Muscle of leg (tissue), 11 donors: ENCODE results near the gene TRIP13. TPM values are rescaled to one million over a fixed set of nuclear protein-coding genes. Genes with fewer than 3 reads are reported as not detected.

Experiments
- DNase-seq: peaks from one replicate; pipeline ENCODE4 v3.0.0; 2013
- H3K27ac ChIP-seq: one replicate; pipeline ENCODE4 v1.5.1; 2013; ENCODE audit warnings: mild to moderate bottlenecking, low read length, control low read depth
- H3K27me3 ChIP-seq: one replicate; pipeline ENCODE4 v1.6.1; 2013; ENCODE audit warnings: low read length; ENCODE audit not compliant: control insufficient read depth, insufficient read depth
- H3K36me3 ChIP-seq: one replicate; pipeline ENCODE4 v1.6.1; 2013; ENCODE audit warnings: low read length; ENCODE audit not compliant: control insufficient read depth, insufficient read depth
- H3K4me1 ChIP-seq: one replicate; pipeline ENCODE4 v1.6.1; 2013; ENCODE audit warnings: low read length; ENCODE audit not compliant: control insufficient read depth, insufficient read depth
- H3K4me3 ChIP-seq: one replicate; pipeline ENCODE4 v1.5.1; 2013; ENCODE audit warnings: low read length, control low read depth
- H3K9me3 ChIP-seq: replicated peaks from 2 replicates; pipeline ENCODE4 v1.6.1; 2013; ENCODE audit warnings: low read depth, low read length; ENCODE audit not compliant: control insufficient read depth
- WGBS: methylation state at CpG from one replicate; pipeline ENCODE4 v1.1.5; 2013; ENCODE audit warnings: missing lambda C conversion rate; ENCODE audit not compliant: insufficient coverage; 5-methylcytosine and 5-hydroxymethylcytosine counted together
- polyA plus RNA-seq, 8 donors: library from polyadenylated mRNA; unstranded; fragments of 120-200 nt; gene quantifications; one replicate each; pipeline versions ENCODE4 v1.2.1 to v1.2.3, GENCODE V29; 2013; ENCODE audit warnings: inconsistent platforms in 1 of 8, low replicate concordance in 1 of 8; ENCODE audit not compliant: insufficient read length in 8 of 8, insufficient read depth in 1 of 8
- total RNA-seq: library from RNA; stranded (reverse); fragments of 120-200 nt; gene quantifications from one replicate; pipeline ENCODE4 v1.2.4, GENCODE V29; 2013

Gene TRIP13
- total and polyA plus RNA-seq, 9 donors: 5.7 to 10.8 (median 8.1) TPM

DNA sequence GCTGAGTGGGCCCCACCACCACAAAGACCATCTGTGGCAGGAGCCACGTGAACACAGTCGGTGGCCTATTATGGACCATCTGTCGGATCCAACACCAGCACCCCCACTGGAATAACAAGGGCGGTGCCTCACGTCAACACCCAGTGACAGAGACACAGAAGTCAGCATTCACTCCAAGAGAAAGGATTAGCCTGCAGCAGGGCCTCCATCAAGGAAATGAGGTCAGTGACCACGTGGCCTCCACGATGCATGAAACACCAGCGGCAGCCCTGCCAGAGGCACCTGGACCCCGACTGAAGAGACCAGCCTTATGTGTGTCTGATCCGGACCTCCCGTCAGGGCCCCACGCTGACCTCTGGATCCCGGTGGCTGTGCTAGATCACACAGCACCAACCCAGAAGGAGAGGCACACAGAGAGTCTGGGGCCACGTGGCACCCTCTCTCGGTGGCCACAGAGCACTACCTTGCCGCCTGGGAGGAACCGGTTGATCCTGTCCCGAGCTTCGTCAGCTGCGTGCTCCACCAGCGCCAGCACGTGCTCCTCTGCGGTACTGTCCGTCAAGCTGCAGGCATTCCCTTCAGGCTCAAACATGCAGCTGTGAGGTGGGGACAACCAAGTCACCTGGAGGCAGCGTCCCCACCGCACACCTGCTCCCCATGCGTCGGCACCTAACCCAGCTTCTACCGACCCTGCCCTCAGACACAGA is 9.1 kb upstream of the TRIP13 start:
- Histone ChIP-seq H3K27me3 (no peaks in the 10 kb centered on the region), H3K4me3 (no peak overlapping the region), H3K27ac (no peak overlapping the region), H3K9me3 (no peaks in the 10 kb centered on the region), H3K4me1 (no peaks in the 10 kb centered on the region), H3K36me3 (peaks cover 81% of the 10 kb centered on the region)
- no peak for DNase-seq
- 94% methylated on average over 25 of the region's 29 CpGs for WGBS

DNA sequence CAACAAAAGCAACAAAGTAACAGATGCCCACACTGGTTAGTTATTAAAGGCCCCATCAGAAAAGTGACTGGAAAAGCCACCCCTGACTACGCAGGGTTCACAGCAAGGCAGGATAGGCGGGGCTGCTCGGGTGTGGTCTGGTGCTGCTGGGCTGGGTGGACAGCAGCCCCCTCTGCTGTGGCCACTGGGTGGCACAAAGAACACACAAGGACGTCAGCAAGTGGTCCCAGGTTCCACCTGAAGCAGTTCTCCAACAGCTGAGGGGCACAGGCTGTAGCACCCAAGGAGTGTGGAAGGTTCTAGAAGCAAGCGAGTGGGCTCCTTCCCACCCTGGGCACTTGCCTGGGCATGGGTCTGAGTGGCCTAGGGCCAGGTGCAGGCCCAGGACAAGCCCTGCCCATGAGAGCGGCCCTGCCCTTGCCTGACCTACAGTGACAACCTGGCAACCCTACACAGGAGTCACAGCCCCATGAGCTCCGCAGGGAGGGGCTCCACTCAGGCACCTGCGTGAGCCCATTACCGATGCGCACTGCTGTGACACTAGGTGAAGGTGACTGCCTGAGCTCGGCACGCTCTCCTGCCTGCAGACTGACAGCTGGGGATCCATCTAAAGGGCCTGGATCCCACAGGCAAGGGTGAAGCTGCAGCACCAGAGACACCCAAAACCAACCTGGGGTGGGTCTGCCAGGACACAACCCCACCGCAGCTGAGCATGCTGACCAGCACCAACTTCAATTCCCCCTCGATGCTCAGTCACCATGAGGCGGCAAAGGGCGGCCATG is 8.1 kb upstream of the TRIP13 start:
- Histone ChIP-seq H3K4me1 (no peaks in the 10 kb centered on the region), H3K27me3 (no peaks in the 10 kb centered on the region), H3K4me3 (no peak overlapping the region), H3K27ac (no peak overlapping the region), H3K9me3 (no peaks in the 10 kb centered on the region), H3K36me3 (peaks cover 87% of the 10 kb centered on the region)
- 89% methylated on average over 16 of the region's 16 CpGs for WGBS
- no peak for DNase-seq

DNA sequence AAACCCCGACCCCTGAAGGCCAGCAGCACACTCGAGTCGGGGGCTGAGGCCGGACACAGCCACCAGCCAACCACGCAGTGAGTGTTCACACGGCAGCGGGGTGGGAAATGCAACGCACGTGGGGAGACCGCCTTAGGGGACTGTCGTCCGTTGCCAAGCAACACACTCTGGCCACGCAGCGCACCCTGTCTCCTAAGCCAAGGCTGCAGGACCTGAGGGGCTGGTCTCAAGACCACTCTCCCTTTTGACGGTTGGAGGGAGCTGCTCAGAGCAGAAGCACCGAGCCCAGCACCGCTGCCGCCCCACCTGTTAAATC is 7.6 kb upstream of the TRIP13 start:
- no peak overlapping the region for H3K27ac ChIP-seq
- no peak overlapping the region for H3K4me3 ChIP-seq
- DNase-seq: no peak
- no peaks in the 10 kb centered on the region for H3K4me1 ChIP-seq
- no peaks in the 10 kb centered on the region for H3K9me3 ChIP-seq
- peaks cover 93% of the 10 kb centered on the region for H3K36me3 ChIP-seq
- WGBS: 94% methylated on average over 15 of the region's 18 CpGs
- H3K27me3 ChIP-seq: no peaks in the 10 kb centered on the region

DNA sequence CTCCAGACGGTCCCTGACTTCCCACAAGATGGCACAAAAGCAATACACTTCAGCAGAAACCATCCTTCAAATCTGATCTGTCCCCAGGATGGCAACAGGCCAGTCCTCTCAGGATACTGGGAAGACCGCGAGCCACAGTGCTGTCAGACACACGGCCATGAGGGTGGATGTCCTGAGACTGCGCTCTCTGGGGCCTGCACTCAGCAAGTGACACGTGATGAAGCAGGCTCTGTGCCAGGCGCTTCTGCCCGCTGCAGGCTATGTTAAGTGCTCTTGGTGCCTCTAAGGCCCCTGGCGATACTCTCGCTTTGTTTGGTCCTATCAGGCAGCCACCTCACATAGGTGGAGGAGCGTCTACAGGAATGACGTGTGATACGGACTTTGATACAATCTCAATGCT is 7.2 kb upstream of the TRIP13 start:
- peaks cover 96% of the 10 kb centered on the region for H3K36me3 ChIP-seq
- no peak for DNase-seq
- H3K27ac ChIP-seq: no peak overlapping the region
- no peaks in the 10 kb centered on the region for H3K4me1 ChIP-seq
- no peaks in the 10 kb centered on the region for H3K27me3 ChIP-seq
- WGBS: 92% methylated on average over 9 of the region's 13 CpGs
- H3K4me3 ChIP-seq: no peak overlapping the region
- no peaks in the 10 kb centered on the region for H3K9me3 ChIP-seq

DNA sequence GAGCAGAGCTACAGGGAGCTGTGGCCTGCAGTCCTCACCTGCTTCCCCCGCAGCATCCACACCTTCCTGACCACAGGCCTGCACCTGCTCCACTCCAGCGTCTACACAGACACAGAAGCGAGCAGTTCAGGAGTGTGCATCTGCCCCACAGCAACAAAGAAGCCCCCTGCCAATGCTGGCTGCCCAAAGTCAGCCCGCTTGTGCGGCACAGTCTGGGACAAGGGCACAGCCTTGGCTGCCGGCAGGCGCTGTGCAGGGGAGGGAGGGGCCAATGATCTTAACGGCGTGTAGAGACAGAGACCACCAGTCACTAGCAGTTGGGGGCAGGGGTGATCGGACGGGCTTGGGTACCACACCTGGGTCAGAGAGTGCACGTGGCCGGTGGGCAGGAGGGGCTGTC is 6.6 kb upstream of the TRIP13 start:
- DNase-seq: no peak
- no peaks in the 10 kb centered on the region for H3K27me3 ChIP-seq
- H3K9me3 ChIP-seq: no peaks in the 10 kb centered on the region
- no peak overlapping the region for H3K4me3 ChIP-seq
- 96% methylated on average over 7 of the region's 13 CpGs for WGBS
- peaks cover 1% of the 10 kb centered on the region for H3K4me1 ChIP-seq
- no peak overlapping the region for H3K27ac ChIP-seq
- peaks cover 96% of the 10 kb centered on the region for H3K36me3 ChIP-seq

DNA sequence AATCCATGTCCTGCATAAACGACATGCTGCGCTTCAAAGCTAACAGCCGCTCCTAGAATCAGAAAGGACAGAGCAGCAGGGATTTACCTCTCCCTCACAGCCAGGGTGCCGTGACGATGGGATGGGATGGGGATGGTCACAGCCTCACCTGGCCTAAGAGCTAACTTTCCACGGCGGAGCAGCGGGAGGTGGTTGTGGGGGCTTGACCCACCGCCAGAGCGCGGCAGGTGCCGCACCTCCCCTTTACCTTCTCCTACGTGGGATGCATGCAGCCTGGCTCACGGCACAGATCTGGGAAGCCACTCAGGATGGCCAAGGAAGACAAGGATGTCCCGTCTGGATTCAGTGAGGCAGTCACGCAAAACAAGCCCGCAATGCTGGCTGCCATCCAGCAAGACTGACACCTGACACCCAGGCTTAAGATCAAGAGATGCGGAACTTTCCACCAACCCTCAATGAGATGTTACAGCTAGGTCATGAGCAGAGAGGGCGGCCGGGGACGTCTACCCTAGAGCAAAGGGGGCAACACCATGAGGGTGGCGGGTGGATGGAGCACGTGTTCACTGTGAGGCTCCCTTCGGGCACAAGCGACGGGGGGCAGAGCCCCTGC is 5.9 kb upstream of the TRIP13 start:
- H3K27ac ChIP-seq: no peak overlapping the region
- H3K27me3 ChIP-seq: no peaks in the 10 kb centered on the region
- DNase-seq: no peak
- H3K36me3 ChIP-seq: peaks cover 95% of the 10 kb centered on the region
- no peak overlapping the region for H3K4me3 ChIP-seq
- H3K9me3 ChIP-seq: no peaks in the 10 kb centered on the region
- 87% methylated on average over 20 of the region's 26 CpGs for WGBS
- H3K4me1 ChIP-seq: peaks cover 9% of the 10 kb centered on the region

DNA sequence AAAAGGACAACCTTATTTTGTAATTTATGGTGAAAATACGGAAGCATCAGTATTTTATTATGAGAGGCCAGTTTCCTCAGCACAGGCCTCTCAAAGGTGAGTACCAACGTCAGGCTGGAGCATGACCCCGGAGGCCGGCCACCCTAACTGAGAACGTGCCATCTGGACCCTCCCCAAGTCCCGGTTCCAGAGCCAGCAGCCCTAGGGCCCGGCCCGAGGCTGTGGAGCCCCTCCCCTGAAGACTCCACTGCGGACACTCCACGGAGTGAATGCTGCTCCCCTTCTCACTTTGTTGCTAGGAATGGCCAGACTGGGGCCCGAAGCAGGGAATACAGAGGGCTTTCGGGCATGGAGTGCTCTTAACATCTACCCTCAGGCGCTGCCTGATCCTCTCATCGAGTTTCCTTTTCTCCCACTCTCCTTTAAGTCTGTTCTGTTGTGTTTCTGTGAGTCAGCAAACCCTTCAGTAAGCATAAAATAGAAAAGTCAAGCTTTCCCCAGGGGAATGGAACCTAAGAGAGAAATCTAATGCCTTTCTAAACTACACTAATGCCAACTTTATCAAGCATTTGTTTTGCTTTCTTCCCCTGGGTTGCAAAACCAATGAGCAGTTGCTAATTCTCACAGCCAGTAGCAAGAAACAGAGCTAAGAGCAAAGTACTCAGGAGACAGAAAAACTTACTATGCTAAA is 4.6 kb upstream of the TRIP13 start:
- WGBS: 87% methylated on average over 10 of the region's 14 CpGs
- no peaks in the 10 kb centered on the region for H3K27me3 ChIP-seq

DNA sequence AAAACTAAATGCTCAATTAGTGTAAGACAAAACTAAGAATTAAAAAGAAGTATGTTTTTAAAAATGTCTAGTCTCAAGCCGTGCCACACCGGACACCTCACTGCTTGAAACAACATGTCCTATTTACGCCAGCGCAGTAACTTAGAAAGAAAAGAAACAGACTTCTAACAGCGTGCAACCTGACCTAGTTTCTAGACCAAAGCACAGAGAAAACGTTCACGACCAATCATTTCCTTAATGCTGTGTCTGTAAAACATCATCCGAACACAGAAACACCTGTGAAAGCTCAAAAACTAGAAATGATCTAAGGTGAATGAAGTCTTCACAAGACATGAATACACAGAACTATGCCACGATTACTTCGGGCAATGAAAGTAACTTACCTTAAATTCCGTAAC is 4.0 kb upstream of the TRIP13 start:
- 100% methylated on average over 3 of the region's 11 CpGs for WGBS
- H3K36me3 ChIP-seq: peaks cover 77% of the 10 kb centered on the region

More for the DNA sequence above, 4.6 kb upstream of the TRIP13 start:
- Histone ChIP-seq H3K36me3 (peaks cover 82% of the 10 kb centered on the region), H3K4me1 (peaks cover 13% of the 10 kb centered on the region), H3K27ac (no peak overlapping the region), H3K4me3 (no peak overlapping the region), H3K9me3 (no peaks in the 10 kb centered on the region)
- no peak for DNase-seq

DNA sequence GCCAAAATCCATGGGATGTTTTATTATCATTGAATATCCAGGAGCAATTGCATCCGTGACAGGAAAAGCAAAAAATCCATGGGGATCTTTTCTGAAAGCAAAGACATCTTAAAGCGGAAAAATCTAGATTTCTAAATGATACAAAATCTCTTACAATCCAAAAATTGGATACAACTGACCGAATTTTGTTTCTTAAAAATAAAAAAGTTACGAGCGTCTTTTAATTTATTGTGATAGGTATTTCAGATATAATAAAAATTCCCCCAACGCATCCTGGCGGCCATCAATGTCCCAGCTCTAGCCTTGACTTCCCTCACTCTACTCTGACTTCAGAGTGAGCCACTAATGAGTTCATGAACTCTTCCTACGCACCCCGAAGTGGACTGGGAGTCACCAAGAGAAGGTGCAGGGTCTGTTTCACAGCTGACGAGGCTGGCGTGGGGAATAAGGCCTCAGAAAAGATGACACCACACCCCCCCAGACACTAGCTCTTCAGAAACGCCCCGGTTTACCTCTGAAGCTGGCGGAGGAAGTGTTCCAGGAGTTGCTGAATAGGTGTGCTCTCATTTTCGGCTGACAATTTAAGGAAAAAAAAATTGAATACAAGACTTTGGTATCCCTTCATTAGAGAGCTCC is 3.5 kb upstream of the TRIP13 start:
- Histone ChIP-seq H3K27ac (no peak overlapping the region), H3K4me1 (peaks cover 21% of the 10 kb centered on the region), H3K27me3 (no peaks in the 10 kb centered on the region), H3K9me3 (no peaks in the 10 kb centered on the region), H3K4me3 (no peak overlapping the region), H3K36me3 (peaks cover 72% of the 10 kb centered on the region)
- no peak for DNase-seq
- WGBS: no CpG with 5 or more reads among the region's 15 CpGs

More for the DNA sequence above, 4.0 kb upstream of the TRIP13 start:
- no peak overlapping the region for H3K27ac ChIP-seq
- H3K9me3 ChIP-seq: no peaks in the 10 kb centered on the region
- no peak overlapping the region for H3K4me3 ChIP-seq
- H3K4me1 ChIP-seq: peaks cover 19% of the 10 kb centered on the region
- no peaks in the 10 kb centered on the region for H3K27me3 ChIP-seq
- DNase-seq: no peak
